GM18508 (cell line): Measurements from ENCODE around the gene HLA-DMA.
"Not testable (repeated sequence)": the region's sequence is repeated elsewhere in the genome, so short reads cannot be mapped to it uniquely, and the experiment has no call there.

Experiments
- ATAC-seq: cut with Tn5 transposase; IDR thresholded peaks from one replicate; pipeline ENCODE4 v1.9.1; 2021; ENCODE audit warnings: moderate number of reproducible peaks; ENCODE audit not compliant: insufficient read depth, unreplicated experiment

HLA-DMA gene

DNA sequence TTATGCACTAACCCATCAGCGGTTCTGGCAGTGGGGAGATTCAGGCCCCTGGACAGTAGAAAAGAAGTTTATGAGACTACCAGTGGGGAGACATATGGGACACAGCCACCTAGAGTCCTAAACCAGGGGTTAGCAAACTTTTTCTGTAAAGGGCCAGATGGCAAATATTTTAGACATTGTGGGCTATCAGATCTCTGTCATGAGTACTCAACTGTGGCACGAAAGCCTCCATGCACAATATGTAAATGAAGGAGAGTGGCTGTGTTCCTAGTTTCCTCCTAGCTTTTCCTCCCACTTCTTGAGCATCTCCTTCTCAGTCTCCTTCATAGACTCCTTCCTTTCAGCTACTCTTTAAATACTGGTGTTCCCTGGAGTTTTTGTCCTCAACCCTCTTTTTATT lies 3.3 kb upstream of the HLA-DMA start:
- no peak for ATAC-seq

DNA sequence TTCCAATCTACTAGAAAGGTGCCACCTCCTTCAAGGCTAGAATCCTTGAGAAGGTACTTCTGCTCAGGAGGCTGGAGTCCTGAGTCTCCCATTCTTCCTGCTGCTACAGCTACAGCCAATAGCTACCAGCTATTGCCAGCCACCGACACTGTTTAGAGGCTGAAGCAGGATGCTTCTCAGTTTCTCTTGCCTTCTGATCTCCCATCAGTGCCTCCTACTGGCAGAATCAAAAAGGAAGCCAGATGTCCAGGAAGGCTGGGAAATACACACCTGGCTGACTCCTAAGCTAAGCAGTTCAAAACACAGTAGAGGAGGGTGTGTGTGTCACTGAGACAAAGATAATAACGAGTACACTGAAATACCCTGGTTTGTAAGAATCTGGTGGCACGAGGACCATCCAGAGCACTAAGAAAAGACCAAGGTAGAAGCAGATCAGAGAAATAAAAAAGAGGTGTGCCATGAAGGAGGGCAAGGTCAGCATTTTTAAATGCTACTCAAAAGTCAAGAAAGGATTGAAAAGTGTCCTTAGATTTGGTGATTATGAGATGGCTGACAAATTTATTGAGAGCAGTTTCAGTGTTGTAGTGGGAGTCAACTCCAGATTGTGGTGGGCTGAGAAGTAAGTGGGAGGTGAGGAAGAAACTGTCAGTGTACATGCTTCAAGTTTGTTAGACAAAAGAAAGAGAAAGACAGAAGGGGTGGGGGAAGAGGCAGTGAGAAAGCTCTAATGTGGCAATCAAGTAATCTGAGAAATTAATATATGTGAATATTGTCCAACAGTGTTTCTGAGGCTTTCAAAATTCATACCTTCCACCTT lies 2.3 kb upstream of the HLA-DMA start:
- no peak for ATAC-seq

DNA sequence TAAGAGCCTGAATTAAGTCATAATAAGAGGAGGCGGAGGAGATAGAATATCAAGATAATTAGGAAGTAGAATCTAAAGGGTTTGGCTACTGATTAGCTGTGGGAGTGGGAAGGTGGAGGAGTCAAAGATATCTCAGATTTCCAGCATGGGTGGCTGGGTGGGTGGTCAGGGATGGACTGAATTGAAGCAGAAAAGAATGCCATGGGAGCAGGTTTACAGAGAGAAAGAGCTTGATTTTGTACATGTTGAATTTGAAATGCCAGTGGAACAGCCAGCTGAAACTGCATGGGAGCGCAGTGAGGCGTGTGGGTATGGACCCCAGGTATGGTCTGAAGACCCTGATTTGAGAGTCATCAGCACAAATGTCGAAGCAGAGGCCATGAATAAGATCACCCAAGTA lies 1.4 kb upstream of the HLA-DMA start:
- no peak for ATAC-seq

DNA sequence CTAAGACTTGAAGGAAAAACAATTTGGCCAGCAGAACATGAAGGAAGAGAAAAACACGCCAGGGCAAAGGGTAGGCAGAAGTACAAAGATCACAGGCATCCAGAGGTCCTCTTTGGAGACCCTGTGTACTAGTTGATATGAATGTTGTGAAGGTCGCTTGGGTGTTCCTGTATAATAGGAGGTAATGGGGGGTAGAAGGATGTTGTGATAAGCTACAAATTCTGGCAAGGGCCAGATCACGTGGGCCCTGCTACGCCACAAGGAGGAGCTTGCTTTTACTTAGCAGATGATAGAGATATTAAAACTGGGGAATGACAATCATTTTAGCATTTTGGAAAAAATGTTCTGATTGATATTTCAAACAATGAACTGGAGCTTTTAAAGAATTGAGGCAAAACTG lies 878 bp upstream of the HLA-DMA start:
- ATAC-seq = no peak

DNA sequence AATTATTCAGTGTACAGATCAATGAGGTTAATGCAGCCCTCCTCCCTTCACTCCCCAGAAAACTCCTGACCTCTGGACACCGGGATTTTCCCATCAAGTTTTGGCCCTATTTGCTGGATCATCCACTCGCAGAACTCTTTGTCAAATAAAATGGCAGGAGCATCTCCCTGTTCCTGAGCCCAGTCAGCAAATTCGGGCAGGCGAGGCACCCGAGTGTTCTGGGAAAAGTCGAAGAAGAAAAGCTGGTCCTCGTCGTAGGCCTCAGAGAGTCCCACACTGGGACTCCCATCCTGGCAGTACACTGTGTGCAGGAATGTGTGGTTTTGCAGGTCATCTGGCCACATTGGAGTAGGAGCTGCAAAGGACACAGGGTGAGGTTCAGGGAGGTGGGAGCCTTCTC lies 2.4 kb downstream of the HLA-DMA start:
- no peak for ATAC-seq

DNA sequence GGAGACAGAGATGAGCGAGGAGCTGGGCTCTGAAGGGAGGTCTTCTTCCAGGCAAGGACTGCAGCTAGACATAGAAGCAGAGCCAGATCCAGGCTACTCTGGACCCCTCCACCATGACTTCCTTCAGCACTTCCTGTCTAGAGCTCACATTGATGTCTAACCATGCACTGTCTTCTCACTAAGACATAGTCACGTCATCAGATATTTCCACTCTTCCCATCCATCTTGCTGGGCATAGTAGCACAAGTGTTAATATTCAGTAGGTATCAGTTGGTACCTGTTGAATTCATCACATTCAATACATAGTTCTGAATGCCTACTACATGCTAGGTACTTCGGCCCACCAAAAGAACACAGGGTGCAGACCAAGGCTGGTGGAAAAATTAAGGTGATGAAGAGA lies 2.9 kb downstream of the HLA-DMA start:
- no peak for ATAC-seq

DNA sequence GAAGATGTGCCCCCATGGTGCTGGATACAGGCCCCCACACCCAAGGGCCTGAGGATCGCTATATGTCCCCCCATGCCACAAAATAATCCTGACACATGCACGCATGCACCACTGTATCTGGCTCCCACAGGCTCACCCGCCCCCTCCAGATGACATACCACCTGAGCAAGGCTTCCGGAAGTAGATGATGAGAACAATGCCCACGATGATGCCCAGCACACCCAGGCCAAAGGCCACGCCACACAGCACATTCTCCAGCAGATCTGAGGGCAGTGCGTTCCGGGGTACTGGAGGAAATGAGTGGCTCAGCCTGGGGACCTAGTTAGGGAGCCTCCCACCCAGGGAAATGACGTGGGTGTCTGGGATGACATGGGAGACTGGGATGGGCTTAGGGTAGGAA lies 3.8 kb downstream of the HLA-DMA start:
- no peak for ATAC-seq

DNA sequence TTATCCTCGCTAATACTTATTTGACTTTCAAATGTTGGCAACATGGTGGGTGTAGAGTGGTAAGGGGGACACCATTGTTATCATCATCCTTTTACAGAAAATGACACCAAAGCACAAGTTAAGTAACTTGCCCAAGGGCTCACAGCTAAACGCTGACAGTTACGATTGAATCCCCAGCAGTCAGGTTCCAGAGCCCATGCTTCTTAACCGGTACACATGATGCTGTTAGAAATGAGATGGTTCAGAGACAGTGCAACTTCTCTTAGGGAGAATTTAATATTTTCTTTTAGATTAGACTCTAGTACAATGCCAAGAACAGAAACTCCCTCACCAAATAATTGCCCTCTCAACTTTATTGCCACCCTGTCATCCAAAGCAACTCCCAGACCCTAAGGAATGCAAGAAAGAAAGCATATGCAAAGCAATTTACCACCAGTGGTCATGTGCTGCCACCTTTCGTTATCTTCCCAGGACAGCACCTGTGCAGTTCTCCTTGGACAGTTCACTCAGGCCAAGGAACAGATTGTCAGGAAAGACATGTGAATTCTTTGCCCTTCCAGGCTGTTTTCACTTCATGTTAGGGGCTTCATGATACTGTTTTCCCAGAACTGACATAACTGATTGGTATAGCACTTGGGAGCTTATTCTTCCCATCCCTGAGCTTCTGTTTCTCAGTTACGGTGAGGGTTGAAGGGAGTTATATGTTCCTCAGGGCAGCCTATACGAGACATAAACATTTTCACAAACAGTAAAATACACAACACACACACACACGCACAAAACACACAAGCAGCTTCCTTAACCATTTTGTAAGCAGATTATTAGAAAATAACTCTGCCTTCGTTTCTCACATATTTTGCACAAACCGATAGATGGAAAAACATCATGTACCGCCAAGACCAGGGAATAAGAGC lies 5.1 kb downstream of the HLA-DMA start:
- ATAC-seq = no peak

DNA sequence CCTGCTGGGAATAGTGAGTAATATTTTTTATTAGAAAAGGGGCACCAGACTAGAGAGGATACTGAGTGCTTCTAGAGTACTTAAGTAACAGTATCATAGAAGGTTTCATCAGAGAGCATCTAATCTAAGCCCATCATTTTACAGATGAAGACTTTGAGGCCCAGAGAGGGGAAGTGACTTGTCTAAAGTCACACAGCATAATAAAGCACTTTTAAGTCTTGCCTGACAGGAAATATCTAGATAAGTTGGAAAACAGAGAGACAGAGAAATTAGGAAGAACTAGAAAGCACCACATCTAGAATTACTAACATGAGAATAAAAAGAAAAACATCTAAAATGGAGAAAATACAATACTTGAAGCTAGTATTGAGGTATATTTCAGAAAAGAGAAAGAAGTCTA lies 6.0 kb downstream of the HLA-DMA start:
- no peak for ATAC-seq

DNA sequence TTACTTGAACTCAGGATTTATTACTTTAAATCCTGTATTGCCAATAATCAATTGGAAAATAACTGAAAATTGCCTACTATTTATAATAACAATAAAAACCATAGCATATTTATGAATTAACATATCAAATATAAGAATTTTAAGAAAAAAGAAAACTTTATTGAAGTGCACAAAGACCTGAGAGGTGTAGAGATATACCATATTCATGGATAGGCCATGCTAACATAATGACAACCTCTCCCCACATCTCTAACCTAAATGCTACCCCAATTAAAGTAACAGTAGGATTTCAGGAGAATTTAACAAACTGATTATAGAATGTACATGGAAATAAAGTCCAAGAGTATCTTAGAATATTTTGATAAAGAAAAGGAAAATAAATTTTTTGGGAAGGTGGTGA lies 6.9 kb downstream of the HLA-DMA start:
- ATAC-seq = no peak

DNA sequence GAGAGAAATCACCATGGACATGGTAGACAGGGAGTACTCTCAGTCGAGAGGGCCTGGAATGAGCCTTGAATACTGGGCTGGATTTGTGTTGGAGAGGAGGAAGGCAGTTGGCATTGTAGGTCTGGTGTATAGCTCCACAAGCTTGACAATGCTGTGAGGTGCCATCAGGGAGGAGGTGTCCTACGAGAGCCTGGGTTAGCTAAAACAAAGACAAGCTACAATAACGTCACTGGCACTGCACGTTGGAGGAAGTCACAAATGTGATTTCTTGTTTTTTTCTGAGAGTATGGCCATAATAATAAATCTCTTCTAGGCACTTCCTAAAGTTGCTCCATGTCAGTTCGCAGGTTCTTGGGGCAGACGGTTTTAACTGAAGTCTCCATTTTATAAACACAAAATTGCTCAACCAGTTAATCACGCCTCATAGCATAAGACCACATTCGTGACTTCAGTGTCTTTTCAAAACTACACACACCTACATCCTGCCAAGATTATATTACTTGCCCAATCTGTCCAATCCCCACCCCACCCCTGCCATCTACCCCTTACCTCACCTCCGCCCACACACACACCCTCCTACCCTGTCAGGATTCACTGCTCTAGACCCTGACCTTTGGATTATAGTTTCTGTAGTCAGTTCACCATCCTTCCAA lies 7.7 kb downstream of the HLA-DMA start:
- ATAC-seq = no peak

DNA sequence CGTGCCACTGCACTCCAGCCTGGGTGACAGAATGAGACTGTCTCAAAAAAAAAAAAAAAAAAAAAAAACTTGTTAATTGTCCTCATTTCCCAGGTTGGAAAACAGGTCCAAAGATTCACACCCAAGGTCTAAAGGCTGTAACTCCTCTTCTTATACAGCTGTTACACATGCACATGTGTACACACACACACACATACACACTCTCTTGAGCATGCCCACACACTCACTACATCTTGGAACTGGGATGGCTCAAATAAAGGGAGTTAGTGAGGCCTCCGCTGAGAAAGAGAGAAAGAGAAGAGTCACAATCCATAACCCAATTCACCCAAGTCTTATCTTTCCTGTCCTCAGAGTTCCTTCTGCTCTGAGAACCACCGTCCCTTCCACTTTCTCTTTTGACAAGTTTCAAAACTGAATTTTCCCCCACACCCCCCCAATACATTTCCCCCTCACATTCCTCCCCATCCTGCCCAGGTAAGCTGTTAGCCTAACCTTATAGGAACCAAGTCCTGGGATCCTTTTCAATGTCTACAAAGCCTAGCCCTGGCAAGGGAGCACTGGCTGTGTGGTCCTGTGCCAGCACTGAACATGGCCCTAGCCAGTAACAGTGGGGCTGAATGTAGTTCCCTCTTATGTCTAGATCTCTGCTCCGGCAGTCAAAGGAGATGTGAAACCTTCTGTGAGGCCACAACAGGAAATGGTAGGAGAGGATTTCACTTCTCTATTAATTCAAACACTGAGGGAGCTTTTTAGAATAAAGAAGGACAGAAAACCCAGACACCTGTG lies 8.8 kb downstream of the HLA-DMA start:
- ATAC-seq = no peak

DNA sequence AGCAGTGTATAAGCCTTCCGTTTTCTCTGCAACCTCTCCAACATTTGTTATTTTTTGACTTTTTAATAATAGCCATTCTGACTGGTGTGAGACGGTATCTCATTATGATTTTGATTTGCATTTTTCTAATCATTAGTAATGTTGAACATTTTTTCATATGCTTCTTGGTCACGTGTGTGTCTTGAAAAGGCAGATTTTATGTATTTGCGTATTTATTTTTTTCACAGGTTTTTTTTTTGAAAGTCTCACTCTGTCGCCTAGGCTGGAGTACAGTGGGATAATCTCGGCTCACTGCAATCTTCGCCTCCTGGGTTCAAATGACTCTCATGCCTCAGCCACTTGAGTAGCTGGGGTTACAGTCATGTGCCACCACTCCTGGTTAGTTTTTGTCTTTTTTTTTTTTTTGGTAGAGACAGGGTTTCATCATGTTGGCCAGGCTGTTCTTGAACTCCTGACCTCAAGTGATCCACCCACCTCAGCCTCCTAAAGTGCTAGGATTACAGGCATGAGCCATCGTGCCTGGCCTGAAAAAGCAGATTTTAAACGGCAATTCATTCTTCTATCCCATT lies 10.3 kb downstream of the HLA-DMA start:
- ATAC-seq = not testable (repeated sequence)

DNA sequence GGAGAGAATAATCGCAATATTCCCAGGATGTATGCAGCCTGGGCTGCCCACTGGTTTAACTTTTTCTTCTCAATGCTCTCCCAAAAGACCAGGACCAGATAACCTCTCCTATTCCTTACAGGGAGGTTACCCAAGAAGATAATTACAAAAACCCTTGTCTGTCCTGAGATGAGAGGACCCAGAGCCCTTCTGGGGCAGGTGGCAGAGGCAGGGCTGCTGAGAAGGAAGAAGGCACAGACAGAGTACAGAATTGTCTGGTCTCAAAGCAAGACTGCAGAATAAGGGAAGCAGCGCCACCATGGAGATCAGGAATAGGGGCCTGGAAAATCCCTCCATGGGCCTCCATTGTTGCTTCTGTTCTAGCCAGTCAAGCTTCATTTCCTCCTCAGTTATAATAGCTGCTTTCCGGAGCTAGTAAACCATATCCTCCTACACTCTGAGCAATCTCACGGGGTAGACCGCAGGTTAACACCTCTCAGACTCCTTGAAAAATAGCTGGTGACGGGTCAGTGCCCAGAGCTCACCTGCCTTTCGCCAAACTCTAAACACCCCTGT lies 11.6 kb downstream of the HLA-DMA start:
- ATAC-seq = peak; percentile 38

DNA sequence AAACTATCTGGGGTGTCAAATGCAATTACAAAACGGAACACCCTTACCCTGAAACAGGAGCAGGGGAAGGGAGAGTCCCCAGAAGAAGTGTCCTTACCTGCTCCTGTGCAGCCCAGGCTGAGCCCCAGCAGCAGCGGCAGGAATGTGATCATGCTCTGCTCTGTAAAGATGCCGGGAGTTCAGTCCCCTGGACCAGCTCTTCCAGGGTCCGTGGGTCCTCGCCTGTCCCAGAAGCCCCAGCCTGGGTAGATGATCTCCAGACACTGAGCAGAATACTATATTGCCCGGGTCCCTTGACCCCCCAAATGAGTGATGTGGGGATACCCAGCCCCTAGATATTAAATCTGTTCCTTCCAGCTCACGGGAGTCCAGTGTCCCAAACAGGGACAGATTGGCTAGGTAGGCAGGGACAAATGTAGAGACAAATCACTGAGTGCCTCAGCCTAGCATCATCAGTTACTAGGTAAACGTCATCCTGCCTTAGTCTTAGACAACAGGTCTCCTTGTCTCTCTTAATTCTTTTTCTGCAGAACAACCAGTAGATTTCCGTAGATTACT lies 12.2 kb downstream of the HLA-DMA start, which contains the start of gene HLA-DMB:
TSS of gene HLA-DMB (minus strand) at position 373 of the 558 bp plus-strand sequence. CDS start at position 152, 221 bp downstream.
- no peak for ATAC-seq

DNA sequence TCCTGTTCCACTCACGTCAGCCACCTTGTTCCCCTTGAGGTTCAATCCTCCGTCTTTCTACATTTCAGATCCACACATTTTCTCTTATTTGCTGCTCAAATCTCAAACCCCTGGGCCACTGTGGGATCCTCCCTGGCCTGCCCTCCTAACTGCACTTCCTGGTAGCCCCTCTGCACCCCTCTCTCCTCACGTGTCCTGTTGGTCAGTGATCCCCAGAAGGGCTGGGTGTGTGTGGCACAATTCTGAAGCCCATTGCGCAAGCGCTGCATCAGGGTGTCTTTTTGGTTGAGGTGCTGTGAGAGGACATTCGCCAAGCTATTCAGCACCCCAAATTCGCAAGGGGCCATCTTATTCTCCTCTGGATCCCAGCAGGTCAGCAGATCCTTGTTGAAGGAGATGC lies 14.4 kb downstream of the HLA-DMA start:
- ATAC-seq = no peak

DNA sequence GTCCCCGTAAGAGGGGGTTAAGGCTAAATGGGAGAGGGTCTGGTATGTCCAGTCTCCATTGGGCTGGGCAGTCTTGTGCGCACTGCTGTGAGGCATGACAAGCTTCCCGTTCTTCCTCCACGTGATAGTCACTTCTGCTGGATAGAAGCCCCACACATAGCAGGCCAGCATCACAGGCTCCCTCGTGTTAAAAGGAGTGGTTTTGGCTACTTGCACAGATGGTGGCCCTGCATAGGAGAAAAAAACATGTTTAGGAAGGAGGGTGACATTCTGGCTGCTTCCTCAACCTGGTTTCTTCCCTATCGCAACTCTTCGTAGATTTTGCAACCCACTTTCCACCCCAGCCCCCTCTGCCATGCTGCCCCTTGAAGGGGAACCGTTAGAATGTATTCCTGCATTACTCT lies 15.7 kb downstream of the HLA-DMA start:
- no peak for ATAC-seq

DNA sequence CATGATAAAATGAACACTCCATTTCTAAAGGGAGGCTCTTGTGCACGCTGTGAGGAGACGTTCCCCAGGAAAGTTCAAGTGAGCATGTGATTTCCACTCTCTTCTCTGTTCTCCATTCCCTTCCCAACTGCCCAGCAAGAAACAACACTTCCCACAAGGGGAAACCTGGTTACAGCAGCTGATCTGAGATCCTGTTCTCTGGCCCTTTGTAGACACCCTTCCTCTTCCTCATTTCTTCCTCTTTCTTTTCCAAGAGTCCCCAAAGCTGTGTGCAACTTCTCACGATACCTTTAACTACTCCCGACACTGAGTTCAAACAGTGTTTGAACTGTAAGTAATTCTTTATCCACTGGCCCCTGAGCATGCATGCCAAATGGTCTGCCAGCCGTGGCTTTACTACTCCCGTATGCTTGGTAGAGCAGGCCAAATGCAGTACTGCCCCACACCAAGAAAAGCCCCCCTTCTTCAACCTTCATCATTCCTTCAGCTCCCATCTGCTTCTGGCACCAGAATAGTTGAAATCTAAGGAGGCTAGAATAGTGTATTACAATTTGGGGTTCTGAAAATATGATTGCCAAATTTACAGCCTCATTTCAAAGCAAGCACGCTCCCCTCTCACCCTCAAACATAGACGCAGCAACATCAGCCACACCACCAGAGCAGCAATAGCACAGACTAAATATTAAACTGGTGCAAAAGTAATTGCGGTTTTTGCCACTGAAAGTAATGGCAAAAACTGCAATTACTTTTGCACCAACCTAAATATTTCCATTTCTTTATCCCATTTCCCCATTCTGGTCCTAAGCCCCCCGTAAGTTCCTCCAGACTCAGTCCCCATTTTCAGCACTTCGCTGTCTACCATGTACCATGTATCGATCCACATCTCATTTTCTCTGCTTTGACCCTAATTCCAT lies 16.4 kb downstream of the HLA-DMA start:
- no peak for ATAC-seq
